ENCODE measurements around the gene CATSPER4.

CATSPER4 gene

DNA sequence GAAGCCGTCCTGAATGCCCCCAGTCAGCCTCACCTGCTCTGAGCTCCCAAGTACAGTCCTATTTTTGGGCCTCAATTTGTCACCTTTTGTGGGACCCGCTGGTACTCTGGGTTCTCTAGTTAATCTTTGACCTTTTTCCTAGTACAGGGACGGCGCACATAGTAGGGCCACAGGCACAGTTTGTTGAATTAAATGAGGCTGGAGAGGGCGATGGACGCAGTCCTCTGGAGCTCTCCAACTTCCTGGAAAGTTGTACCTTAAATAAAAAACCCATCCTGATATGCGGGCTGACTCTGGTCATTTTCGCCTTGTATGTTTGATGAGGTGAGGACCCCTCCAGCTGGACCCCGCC is 26.7 kb upstream of the CATSPER4 start:
- Mint-ChIP-seq H3K27ac (no peak overlapping the region), H3K36me3 (ENCODE audit: low read depth) (no peaks in the 10 kb centered on the region), H3K4me3 (peak overlapping the region; percentile 32), H3K9me3 (no peaks in the 10 kb centered on the region), H3K27me3 (ENCODE audit: low read depth, poor library complexity) (peaks cover 32% of the 10 kb centered on the region), H3K4me1 (peaks cover 65% of the 10 kb centered on the region)
- TF ChIP-seq, protein P1, sequence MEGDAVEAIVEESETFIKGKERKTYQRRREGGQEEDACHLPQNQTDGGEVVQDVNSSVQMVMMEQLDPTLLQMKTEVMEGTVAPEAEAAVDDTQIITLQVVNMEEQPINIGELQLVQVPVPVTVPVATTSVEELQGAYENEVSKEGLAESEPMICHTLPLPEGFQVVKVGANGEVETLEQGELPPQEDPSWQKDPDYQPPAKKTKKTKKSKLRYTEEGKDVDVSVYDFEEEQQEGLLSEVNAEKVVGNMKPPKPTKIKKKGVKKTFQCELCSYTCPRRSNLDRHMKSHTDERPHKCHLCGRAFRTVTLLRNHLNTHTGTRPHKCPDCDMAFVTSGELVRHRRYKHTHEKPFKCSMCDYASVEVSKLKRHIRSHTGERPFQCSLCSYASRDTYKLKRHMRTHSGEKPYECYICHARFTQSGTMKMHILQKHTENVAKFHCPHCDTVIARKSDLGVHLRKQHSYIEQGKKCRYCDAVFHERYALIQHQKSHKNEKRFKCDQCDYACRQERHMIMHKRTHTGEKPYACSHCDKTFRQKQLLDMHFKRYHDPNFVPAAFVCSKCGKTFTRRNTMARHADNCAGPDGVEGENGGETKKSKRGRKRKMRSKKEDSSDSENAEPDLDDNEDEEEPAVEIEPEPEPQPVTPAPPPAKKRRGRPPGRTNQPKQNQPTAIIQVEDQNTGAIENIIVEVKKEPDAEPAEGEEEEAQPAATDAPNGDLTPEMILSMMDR (IDR thresholded peaks at IDR 0.05), result no peak
- DNase-seq, result no peak

DNA sequence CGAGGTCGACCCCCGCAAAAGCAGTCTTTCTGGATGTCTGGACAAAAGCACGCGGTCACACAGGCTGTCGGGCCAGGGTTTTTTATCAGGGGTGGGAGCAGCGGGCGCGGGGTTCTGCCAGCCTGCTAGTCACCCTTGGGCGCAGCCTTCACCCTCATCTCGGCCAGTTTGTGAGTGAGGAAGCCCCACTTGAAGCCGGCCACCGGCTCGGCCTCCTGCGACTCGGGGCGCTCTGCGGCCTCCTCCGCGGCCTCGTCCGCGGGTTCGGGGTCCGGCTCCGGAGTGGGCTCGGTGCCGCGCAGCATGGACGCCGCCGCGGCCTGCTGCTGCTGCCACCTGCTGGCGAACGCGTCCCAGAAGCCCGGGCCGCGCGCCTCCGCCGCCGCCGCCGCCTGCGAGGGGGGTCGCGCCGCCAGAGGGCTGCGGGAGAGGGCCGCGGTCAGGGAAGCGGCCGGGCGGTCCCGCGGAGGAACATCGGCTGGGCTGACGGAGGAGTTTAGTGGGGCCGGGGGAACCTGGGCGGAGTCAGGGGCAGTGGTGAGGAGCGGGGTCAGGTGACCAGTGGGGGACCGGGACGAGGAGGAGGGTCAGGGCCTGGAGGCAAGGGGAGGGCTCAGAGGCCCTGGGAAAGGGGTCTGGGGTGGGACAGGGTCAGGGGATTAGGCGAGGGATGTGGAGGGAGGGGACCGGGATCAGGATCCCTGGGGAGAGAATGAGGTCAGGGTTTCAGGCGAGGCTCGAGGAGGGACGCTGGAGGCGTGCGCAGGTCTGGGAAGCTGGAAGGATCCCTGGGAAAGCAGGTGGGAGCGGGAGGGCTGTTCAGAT is 26.2 kb upstream of the CATSPER4 start:
- H3K27me3 Mint-ChIP-seq (ENCODE audit: low read depth, poor library complexity), result peaks cover 32% of the 10 kb centered on the region
- H3K27ac Mint-ChIP-seq, result peak overlapping the region; percentile 98
- no peaks in the 10 kb centered on the region for H3K36me3 Mint-ChIP-seq (ENCODE audit: low read depth)
- peaks cover 65% of the 10 kb centered on the region for H3K4me1 Mint-ChIP-seq
- TF ChIP-seq, protein P1 (IDR thresholded peaks at IDR 0.05), result peak; percentile 31
- H3K4me3 Mint-ChIP-seq, result peak overlapping the region; percentile 75
- peak; percentile 91 for DNase-seq
- H3K9me3 Mint-ChIP-seq, result no peaks in the 10 kb centered on the region

DNA sequence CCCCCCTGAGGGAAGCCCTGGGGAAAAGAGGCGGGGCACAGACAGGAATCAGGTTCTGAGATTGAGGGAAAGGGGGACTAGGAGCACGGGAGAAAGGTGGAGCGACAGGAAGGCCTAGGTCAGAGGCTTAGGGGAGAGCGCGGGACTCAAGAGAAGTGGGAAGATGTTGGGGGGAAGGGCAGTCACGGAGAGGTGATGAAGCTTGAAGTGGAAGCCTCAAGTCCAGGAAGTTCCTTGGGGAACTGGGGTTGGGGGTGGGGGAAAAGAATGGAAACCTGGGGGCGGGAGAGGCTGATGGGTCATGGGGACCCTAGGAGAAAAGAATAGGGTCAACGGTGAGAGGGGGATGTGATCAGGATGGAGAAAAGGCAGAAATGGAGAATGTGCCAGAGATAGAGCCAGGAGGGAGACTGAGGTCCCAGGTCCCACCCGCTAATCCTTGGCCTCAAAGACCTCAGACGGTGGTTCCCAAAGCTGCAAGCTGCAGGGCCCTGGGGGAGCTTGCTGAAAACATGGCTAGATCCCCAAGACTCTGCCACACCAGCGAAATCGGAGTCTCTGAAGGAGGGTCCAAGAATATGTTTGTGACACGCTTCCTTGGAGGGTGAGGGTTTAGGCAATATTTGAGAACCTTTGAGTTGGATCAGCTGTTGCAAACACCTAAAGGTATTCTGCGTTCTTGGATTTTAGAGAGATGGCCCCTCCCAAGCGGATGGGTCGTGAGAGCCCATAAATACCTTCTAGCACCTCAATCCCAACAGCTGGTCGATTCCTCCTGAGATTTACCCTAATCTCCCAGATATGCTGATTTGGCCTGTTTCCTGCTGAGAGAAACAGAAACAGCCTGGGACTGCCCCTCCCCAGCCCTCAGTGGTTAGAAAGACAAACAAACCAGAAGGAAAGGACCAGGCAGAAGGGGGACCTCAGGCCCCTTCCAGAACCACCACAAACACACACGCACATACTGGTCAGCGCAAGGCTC is 25.2 kb upstream of the CATSPER4 start:
- Mint-ChIP-seq H3K4me1 (peaks cover 60% of the 10 kb centered on the region), H3K27ac (peak overlapping the region; percentile 98)

DNA sequence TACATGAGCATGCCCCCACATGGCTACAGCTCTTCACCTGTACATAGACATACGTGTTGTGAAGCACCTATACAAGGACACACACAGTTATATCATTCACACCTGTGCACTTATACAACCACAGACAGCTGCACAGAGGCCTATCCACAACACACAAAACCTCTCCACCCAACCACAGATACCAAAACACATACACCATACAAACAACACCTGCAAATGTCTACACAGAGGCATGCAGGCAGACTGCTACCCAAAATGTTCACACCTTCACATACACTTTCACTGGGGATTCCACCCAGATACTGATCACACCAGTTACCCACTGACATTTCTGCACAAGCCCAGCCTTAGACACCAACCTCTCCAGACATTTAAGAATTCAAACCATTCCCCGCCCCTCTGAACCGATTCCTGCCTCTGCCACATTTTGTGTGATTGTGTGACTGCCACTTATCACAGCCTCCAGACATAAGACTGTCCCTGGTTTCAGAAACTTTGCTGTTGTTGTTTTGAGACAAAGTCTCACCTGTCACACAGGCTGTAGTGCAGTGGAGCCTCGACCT is 23.6 kb upstream of the CATSPER4 start:
- Mint-ChIP-seq H3K4me3 (no peak overlapping the region), H3K36me3 (ENCODE audit: low read depth) (no peaks in the 10 kb centered on the region), H3K4me1 (peaks cover 68% of the 10 kb centered on the region), H3K27ac (peak overlapping the region; percentile 9), H3K9me3 (no peaks in the 10 kb centered on the region), H3K27me3 (ENCODE audit: low read depth, poor library complexity) (peaks cover 32% of the 10 kb centered on the region)
- TF ChIP-seq, protein P1 (IDR thresholded peaks at IDR 0.05), result no peak
- no peak for DNase-seq

More for the DNA sequence above, 25.2 kb upstream of the CATSPER4 start:
- Mint-ChIP-seq H3K4me3 (peak overlapping the region; percentile 75), H3K27me3 (ENCODE audit: low read depth, poor library complexity) (peaks cover 32% of the 10 kb centered on the region), H3K9me3 (no peaks in the 10 kb centered on the region), H3K36me3 (ENCODE audit: low read depth) (no peaks in the 10 kb centered on the region)
- TF ChIP-seq, protein P1 (IDR thresholded peaks at IDR 0.05), result no peak
- no peak for DNase-seq

DNA sequence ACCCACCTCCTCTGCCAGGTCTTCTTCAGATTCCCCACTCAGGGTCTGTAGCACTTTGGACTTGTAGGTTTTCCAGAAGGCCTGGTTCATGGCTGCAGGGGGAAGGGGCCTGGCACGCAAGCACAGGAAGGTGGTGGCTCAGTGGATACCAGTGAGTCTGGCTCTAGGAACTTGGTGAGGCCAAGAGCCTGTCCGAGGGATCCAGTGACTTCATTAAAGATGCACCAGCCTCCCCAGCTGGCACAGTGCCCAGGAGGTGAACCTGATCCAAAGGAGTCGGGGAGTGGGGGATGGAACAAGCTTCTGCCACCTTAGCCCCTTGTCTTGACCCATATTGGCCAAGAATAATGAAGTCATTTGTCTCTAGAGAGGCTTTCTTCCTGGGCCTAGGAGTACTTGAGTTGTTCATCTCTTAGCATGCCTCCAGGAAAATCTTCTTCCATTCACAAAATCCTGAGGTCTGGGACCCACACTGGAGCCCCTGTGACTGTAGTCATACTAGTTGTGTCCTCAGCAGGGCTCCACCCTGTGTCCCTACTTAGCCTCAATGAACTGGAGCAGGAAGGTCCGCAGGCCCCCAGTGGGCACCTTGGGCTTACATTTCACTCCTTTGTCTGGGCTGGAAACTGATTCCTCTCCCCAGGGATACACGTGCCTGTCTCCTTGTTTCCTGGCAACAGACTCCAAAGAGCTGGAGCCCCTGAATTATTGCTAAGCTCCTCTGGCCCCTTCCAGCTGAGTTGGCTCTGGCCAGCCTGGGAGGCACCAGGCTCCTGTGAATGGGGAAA is 21.8 kb upstream of the CATSPER4 start, which contains the start of gene C1orf232:
TSS of gene C1orf232 (minus strand) at position 554 of the 788 bp plus-strand sequence. CDS start at position 90, 464 bp downstream.
- Mint-ChIP-seq H3K4me3 (peak within 1 kb of the TSS; percentile 89), H3K4me1 (peaks cover 62% of the 10 kb centered on the region), H3K27ac (peak within 1 kb of the TSS; percentile 99), H3K9me3 (no peaks in the 10 kb centered on the region), H3K27me3 (ENCODE audit: low read depth, poor library complexity) (peaks cover 17% of the 10 kb centered on the region), H3K36me3 (ENCODE audit: low read depth) (no peaks in the 10 kb centered on the region)
- DNase-seq, result peak; percentile 66
- TF ChIP-seq, protein P1 (IDR thresholded peaks at IDR 0.05), result no peak
